Neural progenitor cell (in vitro differentiated cells): ENCODE results near the gene TMEM178B. TPM values are rescaled to one million over a fixed set of nuclear protein-coding genes. Genes with fewer than 3 reads are reported as not detected.
A peak's percentile ranks its signal among the peaks of the same experiment; 100 is the strongest.

Experiments
- DNase-seq: peaks from one replicate; pipeline ENCODE4 v3.0.0-alpha.2; 2016; ENCODE audit warnings: low spot score
- H2AFZ ChIP-seq: fragments of 200-600 bp; sonication (generic); replicated peaks from 2 replicates; pipeline ENCODE4 v1.6.1; 2016; ENCODE audit warnings: antibody characterized with exemption
- H3F3A ChIP-seq: fragments of 200-600 bp; sonication (generic); 2 replicates; pipeline ENCODE4 v1.6.1; 2016; ENCODE audit warnings: antibody characterized with exemption, low read depth
- H3K27ac ChIP-seq: fragments of 200-600 bp; sonication (generic); 2 replicates; pipeline ENCODE4 v1.5.1; 2016; ENCODE audit warnings: mild to moderate bottlenecking
- H3K27me3 ChIP-seq: fragments of 200-600 bp; sonication (generic); 2 replicates; pipeline ENCODE4 v1.6.1; 2016; ENCODE audit warnings: mild to moderate bottlenecking, moderate library complexity
- H3K36me3 ChIP-seq: fragments of 200-600 bp; sonication (generic); 2 replicates; pipeline ENCODE4 v1.5.1; 2016
- H3K4me1 ChIP-seq: fragments of 200-600 bp; sonication (generic); 2 replicates; pipeline ENCODE4 v1.6.1; 2016; ENCODE audit warnings: mixed run types
- H3K4me2 ChIP-seq: fragments of 200-600 bp; sonication (generic); 2 replicates; pipeline ENCODE4 v1.6.1; 2016
- H3K4me3 ChIP-seq: fragments of 200-600 bp; sonication (generic); 2 replicates; pipeline ENCODE4 v1.5.1; 2016
- H3K79me2 ChIP-seq: fragments of 200-600 bp; sonication (generic); 2 replicates; pipeline ENCODE4 v1.6.1; 2016; ENCODE audit warnings: low read depth
- H3K9ac ChIP-seq: fragments of 200-600 bp; sonication (generic); 2 replicates; pipeline ENCODE4 v1.6.1; 2016
- H3K9me3 ChIP-seq: fragments of 200-600 bp; sonication (generic); 2 replicates; pipeline ENCODE4 v1.5.1; 2016; ENCODE audit warnings: low read depth
- H4K20me1 ChIP-seq: fragments of 200-600 bp; sonication (generic); 2 replicates; pipeline ENCODE4 v1.6.1; 2016; ENCODE audit warnings: low read depth
- H3K27ac Mint-ChIP-seq: 3 replicates; pipeline ENCODE4 v1.8.0; 2021; ENCODE audit warnings: mixed read lengths
- H3K27me3 Mint-ChIP-seq: 2 replicates; pipeline ENCODE4 v1.8.0; 2022; ENCODE audit warnings: low read depth, mild to moderate bottlenecking, inconsistent platforms, moderate library complexity, mixed read lengths; ENCODE audit not compliant: insufficient read depth
- H3K36me3 Mint-ChIP-seq: 3 replicates; pipeline ENCODE4 v1.8.0; 2021; ENCODE audit warnings: mixed read lengths
- H3K4me1 Mint-ChIP-seq: 3 replicates; pipeline ENCODE4 v1.8.0; 2021; ENCODE audit warnings: mixed read lengths
- H3K4me3 Mint-ChIP-seq: 3 replicates; pipeline ENCODE4 v1.8.0; 2021; ENCODE audit warnings: mild to moderate bottlenecking, moderate library complexity, mixed read lengths
- H3K9me3 Mint-ChIP-seq: 3 replicates; pipeline ENCODE4 v1.8.0; 2020; ENCODE audit warnings: mixed read lengths
- CTCF ChIP-seq: fragments of 200-600 bp; sonication (generic); IDR thresholded peaks from 2 replicates; pipeline ENCODE4 v1.5.1; 2017; ENCODE audit warnings: antibody characterized with exemption, mild to moderate bottlenecking
- EZH2 ChIP-seq: fragments of 200-600 bp; sonication (generic); IDR thresholded peaks from 2 replicates; pipeline ENCODE4 v1.6.1; 2017; ENCODE audit warnings: antibody characterized with exemption, mild to moderate bottlenecking, moderate library complexity
- EZH2phosphoT487 ChIP-seq: fragments of 200-600 bp; sonication (generic); IDR thresholded peaks from 2 replicates; pipeline ENCODE4 v1.6.1; 2017; ENCODE audit warnings: antibody characterized with exemption
- total RNA-seq: library from RNA; depleted of rRNA; stranded (reverse); fragments of >200 nt; gene quantifications from 2 replicates; pipeline ENCODE4 v1.2.3, GENCODE V29; 2015; ENCODE audit warnings: low replicate concordance

The TMEM178B gene
- total RNA-seq, 1 donor from 2014 or later: 2.9 TPM

GRCh38 chr7:141231018-141231792, 157.3 kb downstream of the TMEM178B start:
- Histone ChIP-seq H3K4me2 (no peak overlapping the region), H2AFZ (no peak overlapping the region), H3F3A (no peaks in the 10 kb centered on the region), H3K36me3 (no peaks in the 10 kb centered on the region), H4K20me1 (no peaks in the 10 kb centered on the region), H3K79me2 (no peaks in the 10 kb centered on the region), H3K27ac (no peak overlapping the region), H3K4me1 (no peaks in the 10 kb centered on the region), H3K9ac (no peak overlapping the region), H3K4me3 (no peak overlapping the region), H3K27me3 (no peaks in the 10 kb centered on the region), H3K9me3 (no peaks in the 10 kb centered on the region)
- H3K4me3 Mint-ChIP-seq: no peak overlapping the region
- peak; percentile 72 for DNase-seq
- TF ChIP-seq CTCF: peak; percentile 59
- TF ChIP-seq EZH2: no peak
- TF ChIP-seq EZH2phosphoT487: no peak
- H3K36me3 Mint-ChIP-seq: no peaks in the 10 kb centered on the region
- no peaks in the 10 kb centered on the region for H3K9me3 Mint-ChIP-seq
- H3K4me1 Mint-ChIP-seq: peaks cover 2% of the 10 kb centered on the region
- no peaks in the 10 kb centered on the region for H3K27me3 Mint-ChIP-seq
- no peak overlapping the region for H3K27ac Mint-ChIP-seq

- no peak overlapping the region for H3K9ac ChIP-seq
- DNase-seq: no peak
- H3K4me2 ChIP-seq: no peak overlapping the region
- no peaks in the 10 kb centered on the region for H3K9me3 Mint-ChIP-seq
- no peaks in the 10 kb centered on the region for H3K9me3 ChIP-seq
- H4K20me1 ChIP-seq: no peaks in the 10 kb centered on the region
- no peaks in the 10 kb centered on the region for H3K4me1 ChIP-seq
- no peaks in the 10 kb centered on the region for H3K36me3 ChIP-seq
- no peak overlapping the region for H3K4me3 Mint-ChIP-seq
- TF ChIP-seq EZH2phosphoT487: no peak
- TF ChIP-seq CTCF: no peak
- H3F3A ChIP-seq: no peaks in the 10 kb centered on the region
- no peaks in the 10 kb centered on the region for H3K27me3 ChIP-seq
- H3K36me3 Mint-ChIP-seq: no peaks in the 10 kb centered on the region
- H3K79me2 ChIP-seq: no peaks in the 10 kb centered on the region
- peaks cover 2% of the 10 kb centered on the region for H3K4me1 Mint-ChIP-seq
- H2AFZ ChIP-seq: no peak overlapping the region
- no peak overlapping the region for H3K27ac Mint-ChIP-seq
- H3K4me3 ChIP-seq: no peak overlapping the region
- H3K27ac ChIP-seq: no peak overlapping the region
- H3K27me3 Mint-ChIP-seq: no peaks in the 10 kb centered on the region
Observed at GRCh38 chr7:141232286-141233051, 158.6 kb downstream of the TMEM178B start.

DNA sequence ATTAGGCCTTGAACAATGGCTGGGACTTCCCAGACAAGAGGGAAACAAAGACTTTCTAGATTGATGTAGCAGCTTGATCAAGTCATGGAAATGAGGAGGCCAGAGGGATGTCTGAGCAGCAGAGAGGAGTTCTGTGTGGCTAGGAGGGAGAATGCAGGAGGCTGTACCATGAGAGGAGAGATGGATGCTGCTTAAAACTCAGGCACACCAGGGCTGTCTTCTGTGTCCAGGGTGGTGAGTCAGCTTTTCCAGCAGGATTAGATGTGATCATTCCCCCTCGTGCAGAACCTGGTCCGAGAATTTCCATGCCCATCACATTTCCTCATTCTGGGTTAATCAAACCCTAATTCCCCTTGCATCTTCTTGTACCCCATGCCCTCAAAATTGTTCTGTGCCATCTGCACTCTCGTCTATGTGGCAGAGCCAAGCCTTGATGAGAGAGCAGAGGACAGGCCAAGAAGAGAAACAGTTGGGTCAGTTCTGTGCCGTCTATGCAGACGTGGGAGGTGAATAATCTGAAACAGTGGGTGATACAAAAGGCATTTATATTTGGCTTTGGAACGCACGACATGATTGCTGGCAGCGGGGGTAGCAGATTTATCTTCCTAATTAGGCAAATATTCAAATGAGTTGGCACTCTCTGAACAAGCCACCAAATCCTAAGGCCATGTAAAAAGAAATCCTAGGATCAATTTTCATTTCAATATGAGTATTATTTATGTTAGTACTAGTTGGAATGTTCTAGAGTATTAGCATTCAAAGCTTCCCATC, 160.7 kb downstream of the TMEM178B start:
- H3K27me3 Mint-ChIP-seq: no peaks in the 10 kb centered on the region
- TF ChIP-seq EZH2 (no peak), EZH2phosphoT487 (no peak), CTCF (no peak)
- peaks cover 2% of the 10 kb centered on the region for H3K4me1 Mint-ChIP-seq
- no peaks in the 10 kb centered on the region for H3K27me3 ChIP-seq
- no peaks in the 10 kb centered on the region for H3K9me3 ChIP-seq
- no peak overlapping the region for H3K9ac ChIP-seq
- H3K79me2 ChIP-seq: no peaks in the 10 kb centered on the region
- H4K20me1 ChIP-seq: no peaks in the 10 kb centered on the region
- no peaks in the 10 kb centered on the region for H3F3A ChIP-seq
- H3K4me2 ChIP-seq: no peak overlapping the region
- no peaks in the 10 kb centered on the region for H3K36me3 Mint-ChIP-seq
- no peak for DNase-seq
- H3K4me3 ChIP-seq: no peak overlapping the region
- H3K9me3 Mint-ChIP-seq: no peaks in the 10 kb centered on the region
- no peak overlapping the region for H3K27ac Mint-ChIP-seq
- H3K4me3 Mint-ChIP-seq: no peak overlapping the region
- H3K4me1 ChIP-seq: peaks cover 4% of the 10 kb centered on the region
- no peak overlapping the region for H3K27ac ChIP-seq
- no peaks in the 10 kb centered on the region for H3K36me3 ChIP-seq
- no peak overlapping the region for H2AFZ ChIP-seq
